Measurements from ENCODE around the gene RASL11B.

The RASL11B gene

DNA sequence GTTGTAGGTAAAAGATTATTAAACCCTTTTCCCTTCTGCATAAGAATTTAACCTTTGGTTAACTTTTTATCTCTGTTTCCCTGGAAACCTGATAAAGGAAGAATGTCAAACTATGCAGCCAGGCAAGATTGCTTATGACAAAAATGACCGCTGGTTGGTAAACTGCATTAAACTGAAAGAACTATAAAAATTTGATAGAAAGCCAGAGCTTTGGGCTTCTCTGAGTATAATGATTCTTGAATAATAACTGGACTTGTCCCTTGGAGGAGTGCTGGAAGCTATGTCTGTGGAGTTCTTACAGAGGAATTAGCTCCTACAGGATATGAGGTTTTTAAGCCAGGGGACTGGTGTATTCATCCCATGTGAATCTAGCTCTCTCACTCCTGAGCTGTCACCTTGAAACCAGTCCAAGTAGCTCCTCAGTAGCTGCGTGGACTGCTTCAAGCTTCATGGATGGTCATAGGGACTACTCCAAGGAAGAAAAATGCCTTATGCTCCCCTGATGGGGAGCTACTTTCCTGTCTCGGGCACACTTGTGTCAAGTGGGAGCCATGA is 52.0 kb downstream of the RASL11B start:
- no peak for DNase-seq (ENCODE audit: low read depth, low spot score)

DNA sequence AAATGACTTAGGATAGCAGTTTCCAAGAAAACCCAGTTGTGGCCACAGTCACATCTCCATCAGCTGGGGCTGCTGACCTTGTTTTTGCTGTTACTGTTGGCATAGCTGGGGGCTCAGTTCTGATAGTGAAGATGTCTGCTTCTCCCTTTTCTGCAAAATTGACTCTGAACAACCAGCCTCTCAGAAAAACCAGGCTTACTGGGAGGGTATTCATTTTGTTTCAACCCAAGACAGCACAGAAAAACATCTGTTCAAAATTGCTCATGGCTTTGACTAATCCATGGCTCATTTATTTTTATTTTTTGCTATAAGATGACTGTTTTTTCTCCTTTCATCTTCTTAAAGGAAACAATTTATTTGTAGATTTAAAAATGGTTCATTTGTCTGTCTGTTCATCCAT is 53.1 kb downstream of the RASL11B start:
- DNase-seq (ENCODE audit: low read depth, low spot score): no peak

DNA sequence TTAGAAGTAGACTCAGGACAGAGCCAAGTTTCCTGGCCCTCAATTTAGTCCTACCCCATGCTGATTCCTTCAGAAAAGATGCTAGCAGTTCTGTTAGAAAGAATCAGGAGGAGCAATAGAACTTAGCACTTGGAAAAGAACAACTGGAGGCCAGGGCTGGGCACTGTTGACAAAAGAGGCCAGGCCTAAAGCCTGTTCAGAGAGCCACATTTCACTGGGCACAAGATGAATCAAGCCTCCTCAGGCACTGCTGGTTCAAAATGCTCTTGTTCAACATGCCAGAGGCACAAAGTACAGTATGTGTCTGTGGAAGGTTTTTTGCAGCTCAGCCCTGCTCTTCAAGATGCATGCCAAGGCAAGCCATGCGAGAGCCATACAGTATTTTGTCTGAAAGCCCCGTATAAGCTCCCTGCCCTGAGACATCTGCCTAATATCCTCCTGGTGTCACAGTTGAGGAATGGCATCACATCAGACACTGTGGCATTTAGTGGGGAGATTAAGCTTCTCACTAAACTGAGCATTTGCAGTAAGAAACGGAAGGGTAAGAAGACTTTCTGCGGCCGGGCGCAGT is 53.7 kb downstream of the RASL11B start:
- no peak for DNase-seq (ENCODE audit: low read depth, low spot score)

Measured in activated CD4-positive, CD25-positive, alpha-beta regulatory T cell treated with anti-CD3 and anti-CD28 coated beads, Interleukin-2, amount 50 U/mL, for 16 hours (primary cell).